HG03442 (cell line): Measurements from ENCODE around the gene SCRN1.
"Not testable (repeated sequence)": the region's sequence is repeated elsewhere in the genome, so short reads cannot be mapped to it uniquely, and the experiment has no call there.

Experiments used
- ATAC-seq: cut with Tn5 transposase; IDR thresholded peaks from one replicate; pipeline ENCODE4 v1.9.1; 2021; ENCODE audit warnings: mild to moderate bottlenecking, moderate library complexity; ENCODE audit not compliant: unreplicated experiment

SCRN1 gene

DNA sequence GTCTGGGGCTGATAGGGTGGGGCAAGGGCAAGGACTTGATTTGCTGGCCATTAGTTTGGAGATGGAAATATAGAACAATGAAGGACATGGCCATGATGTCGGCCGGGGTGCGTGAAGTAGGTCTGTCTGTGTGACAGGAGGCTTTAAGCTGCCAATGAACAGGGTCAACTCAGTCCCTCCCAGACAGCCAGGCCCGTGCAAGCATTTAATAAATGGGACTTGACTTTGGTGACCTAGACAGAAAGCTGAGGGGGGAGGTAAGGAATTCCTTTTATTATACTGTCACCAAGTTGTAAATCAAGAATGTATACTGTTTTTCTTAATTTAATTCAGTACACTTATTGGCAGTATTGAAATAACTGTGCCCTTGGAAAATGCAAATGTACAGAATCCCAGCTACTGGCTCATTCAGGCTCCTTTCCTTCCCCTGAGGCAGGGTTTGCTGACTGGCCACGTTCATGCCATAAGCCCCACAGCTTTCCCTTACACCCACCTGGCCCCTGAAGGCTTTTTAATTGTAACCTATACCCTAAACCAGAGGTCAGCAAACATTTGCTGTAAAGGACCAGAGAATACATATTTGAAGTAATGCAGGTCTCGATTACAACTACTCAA is 96.1 kb downstream of the SCRN1 start:
- no peak for ATAC-seq

DNA sequence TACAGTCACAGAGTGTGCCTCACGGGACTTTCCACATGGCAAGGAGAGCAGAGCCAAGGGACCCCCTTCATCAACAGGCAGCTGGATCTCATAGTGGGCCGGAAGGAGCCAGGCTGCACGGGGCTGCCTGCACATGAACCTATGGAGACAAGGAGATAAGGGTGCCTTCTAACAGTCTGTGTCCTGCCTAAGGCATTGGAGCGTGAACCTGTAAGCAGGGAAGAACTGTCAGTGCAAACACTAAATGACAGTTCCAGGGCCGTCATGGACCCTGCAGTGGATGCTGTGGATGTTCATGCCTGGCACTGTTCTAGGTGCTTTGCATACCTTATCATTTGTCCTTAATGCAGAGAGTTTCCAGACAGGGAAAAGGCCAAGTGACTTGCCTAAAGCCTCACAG is 97.4 kb downstream of the SCRN1 start:
- no peak for ATAC-seq

DNA sequence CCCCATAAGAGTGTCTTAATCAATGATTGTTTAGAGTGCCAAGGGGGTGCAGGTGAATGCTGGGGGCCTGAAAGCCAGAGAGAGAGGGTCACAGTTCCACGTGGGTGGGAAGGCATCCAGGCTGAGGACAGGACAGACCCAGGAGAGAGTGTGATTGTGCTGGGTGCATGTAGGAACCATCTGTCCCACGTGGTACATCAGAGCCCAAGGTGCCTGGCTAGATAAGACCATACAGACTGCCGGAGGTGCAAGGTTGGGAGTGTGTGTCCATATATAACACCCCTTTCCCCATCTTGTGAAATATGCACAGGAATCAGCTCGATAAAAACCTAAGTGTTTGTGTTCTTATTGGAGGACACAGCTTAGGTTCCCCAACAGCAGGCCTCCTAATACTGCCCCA is 97.8 kb downstream of the SCRN1 start:
- ATAC-seq = no peak

DNA sequence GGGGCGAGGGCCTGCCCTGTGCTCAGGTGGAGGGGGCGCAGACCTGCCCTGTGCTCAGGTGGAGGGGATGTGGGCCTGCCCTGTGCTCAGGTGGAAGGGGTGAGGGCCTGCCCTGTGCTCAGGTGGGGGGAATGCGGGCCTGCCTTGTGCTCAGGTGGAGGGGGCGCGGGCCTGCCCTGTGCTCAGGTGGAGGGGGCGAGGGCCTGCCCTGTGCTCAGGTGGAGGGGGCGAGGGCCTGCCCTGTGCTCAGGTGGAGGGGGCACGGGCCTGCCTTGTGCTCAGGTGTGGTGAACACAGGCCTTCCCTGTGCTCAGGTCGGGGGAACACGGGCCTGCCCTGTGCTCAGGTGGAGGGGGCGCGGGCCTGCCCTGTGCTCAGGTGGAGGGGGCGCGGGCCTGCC is 98.8 kb downstream of the SCRN1 start:
- not testable (repeated sequence) for ATAC-seq

DNA sequence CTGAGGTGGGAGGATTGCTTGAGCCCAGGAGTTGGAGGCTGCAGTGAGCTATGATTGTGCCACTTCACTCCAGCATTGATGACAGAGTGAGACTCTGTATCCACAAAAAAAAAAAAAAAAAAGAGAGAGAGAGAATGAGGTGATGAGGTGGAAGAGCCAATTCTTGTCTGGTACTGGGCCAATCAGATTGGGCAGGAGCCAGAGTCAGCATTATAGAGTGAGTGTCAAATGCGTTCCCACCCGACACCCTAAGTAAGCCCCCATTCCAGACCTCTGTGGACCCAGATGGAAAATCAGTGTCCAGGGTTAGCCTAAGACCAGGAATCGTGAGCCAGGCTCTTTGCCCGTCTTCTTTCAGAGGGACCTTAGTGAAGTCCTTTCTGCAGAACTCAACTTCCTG is 99.3 kb downstream of the SCRN1 start:
- ATAC-seq = no peak

DNA sequence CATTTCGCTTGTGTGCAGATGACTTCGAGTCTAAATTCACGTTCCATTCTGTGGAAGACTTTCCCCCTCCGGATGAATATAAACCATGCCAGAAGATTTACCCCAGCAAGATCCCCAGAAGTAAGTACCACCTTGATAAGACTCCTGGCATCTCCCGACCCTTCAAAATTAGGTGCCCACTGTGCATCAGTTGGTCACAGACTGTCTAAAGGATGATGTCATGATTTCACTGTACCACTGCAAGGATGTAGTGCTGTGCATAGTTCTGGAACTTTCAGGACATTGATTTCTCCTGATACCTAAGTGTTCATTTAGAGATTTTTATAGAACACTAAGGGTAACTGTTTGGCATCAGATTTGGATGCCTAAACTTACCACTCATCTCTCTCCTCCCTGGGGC is 100.3 kb downstream of the SCRN1 start:
- ATAC-seq = no peak

DNA sequence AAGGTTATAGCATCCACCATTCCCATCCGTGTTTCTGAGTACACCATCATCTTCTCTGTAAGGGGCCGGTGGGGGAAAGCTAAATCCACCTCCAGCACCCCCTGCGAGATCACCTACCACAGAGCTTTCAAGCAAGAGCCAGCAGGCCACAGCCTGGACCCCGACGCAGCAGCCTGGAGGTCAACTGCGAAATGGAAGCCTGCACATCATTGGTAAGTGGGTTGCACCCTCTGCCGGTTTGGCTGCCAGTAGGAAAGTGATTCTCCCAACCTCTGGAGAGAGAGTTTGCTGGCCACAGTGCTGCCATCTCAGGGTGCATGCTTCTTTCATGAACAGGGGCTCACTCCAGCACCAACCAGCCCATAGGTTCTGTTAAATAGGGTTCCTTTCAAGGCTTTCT is 101.6 kb downstream of the SCRN1 start:
- ATAC-seq = no peak

DNA sequence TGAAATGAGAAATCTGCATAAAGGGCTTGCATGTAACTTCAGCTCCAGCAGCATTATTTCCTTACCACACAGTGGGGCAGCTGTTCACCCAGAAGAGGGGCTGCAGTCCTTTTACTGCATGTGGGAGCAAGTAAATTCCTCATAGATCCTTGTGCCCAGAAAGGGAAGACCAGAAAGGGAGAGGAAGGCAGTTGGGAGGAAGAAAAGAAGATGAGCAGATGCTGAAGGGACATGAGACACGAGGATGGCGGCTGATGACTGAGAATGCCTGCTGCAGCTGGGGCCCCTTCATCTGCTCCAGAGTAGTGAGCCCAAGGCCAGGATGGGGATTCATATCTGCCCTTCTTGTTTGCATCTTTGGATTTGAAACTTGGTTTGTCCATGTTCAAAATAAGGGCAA is 102.8 kb downstream of the SCRN1 start:
- ATAC-seq = no peak

DNA sequence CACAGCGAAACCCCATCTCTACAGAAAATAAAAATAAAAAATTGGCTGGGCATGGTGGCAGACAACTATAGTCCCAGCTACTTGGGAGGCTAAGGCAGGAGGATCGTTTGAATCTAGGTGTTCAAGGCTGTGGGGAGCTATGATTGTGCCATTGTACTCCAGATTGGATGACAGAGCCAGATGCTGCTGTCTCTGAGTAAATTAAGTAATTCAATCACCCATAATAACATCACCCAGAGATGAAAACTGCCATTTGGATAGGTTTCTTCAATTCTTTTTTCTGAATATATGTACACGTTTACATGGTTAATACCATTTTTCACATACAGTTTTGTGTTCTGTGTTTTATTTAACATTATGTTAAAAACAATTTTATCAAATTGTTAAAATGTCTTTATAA is 104.0 kb downstream of the SCRN1 start:
- ATAC-seq = no peak

DNA sequence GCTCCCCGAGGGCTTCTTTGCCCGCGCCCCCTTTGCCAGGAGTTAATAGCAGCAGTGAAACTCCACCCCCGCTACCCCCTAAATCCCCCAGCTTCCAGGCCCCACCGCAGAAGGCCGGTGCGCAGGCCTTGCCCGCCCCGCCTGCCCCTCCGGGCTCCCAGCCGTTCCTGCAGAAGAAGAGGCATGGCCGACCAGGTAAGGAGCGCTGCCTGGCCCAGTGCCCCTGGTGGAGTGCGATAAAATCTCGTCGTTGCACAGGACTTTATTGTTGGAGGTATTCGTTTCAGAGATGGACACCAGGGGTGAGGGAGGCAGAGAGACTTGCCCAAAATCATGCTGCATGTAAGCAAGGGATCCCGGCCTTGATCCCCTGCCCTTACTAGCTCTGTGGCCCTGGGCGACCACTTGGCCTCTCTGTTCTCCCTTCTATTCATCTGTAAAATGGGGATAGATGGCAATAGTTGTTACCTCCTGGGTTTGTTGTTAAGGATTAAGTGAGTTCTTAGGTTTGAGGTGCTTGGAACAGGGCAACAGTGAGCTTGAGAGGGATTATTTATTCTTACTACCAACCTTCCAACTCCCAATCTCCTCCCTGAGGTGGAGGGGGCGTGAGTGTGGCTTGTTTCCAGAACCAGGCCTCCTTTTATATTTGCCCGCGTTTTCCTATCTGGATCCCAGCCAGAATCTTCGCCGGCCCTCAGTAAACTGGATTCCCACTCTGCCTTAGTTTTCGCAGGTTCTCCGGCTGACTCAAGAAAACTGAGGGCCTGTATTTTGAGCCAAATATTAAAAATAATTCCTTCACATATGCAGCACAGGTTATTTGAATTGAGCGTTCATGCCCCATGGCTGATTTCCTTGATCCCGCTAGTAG is 105.0 kb downstream of the SCRN1 start:
- no peak for ATAC-seq

DNA sequence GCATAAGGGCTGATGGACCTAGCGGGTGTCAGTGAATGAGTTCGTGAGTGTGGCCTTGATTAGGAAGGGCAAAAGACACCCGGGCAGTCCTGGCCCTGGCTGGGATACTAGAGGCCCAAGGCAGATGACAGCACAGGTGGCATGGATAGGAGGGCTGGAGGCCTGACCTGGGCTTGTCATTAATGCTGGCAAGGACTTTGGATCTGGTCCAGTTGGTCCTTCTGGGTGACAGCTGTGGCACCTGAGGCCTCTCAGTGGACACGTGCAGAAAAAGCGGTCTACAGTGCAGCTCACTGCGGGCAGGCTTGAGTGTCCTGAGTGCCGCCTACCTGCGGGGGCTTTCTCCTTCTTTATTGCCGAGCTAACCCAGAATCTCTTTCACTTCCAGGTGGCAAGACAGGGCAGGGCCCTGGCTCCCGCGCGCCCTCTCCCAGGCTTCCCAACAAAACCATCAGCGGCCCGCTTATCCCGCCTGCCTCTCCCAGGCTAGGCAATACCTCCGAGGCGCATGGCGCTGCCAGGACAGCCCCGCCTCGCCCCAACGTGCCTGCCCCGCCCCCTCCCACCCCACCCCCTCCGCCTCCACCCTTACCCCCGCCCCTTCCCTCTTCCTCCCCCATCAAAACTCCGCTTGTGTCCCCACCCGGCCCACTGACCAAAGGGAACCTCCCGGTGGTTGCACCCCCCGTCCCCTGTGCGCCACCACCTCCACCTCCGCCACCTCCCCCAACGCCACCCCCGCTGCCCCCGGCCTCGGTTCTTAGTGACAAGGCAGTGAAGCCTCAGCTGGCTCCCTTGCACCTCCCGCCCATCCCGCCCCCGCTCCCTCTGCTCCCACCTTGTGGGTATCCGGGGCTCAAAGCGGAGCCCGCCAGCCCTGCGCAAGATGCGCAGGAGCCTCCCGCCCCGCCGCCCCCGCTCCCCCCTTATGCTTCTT is 105.9 kb downstream of the SCRN1 start:
- no peak for ATAC-seq

DNA sequence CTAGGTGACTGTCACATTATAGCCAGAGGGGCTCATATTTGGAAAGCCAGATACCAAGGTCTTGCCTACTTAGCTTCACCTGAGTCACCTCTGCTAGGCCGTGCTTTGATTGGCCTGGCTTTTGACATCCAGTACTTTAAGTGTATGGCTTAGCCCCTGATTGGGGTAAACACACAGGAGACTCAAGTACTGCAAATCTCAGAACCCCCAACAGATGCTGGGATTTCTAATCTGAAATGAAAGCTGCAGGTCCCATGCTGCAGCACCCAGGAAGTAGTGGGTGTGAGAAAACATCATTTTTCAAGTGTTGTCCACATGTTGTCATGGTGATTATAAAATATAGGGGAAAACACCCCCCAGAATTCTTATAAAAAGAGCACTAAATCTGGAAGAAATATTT is 107.1 kb downstream of the SCRN1 start:
- no peak for ATAC-seq

DNA sequence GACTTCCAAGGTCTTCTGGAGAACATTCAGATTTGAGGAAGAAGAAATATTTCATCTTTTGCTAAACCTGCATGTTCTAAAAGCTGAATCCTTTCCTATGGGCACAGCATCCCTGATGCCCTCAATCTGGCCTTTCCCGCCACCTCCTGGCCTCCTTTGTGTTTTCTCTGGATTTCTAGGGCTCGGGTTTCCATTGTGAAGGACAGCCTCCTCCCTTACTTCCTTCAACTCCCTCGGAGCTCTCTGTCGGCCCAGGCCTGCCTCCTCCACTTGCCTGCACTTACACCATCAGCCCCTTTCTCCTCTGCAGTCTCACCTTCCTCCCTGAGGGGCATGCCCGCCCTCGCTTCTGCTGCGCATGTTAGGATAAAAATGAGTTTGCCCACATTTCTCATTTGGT is 107.9 kb downstream of the SCRN1 start:
- no peak for ATAC-seq

DNA sequence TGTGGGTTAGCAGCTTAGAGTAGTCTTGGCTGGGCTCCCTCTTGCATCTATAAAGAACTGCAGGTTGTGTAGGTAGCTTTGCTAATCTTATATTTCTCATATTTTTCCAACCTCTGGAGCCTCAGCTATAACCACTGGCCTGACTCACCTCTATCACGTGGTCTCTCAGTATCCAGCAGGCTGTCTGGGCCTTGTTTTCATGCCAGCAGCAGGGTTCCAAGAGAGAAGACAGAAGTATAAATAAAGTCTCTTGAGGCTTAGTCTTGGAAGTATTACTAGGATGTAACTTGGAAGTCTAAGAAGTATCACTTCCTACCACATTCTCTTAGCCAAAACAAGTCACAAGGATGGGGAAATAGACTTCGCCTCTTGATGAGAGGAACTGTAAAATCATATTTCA is 110.0 kb downstream of the SCRN1 start:
- ATAC-seq = no peak

DNA sequence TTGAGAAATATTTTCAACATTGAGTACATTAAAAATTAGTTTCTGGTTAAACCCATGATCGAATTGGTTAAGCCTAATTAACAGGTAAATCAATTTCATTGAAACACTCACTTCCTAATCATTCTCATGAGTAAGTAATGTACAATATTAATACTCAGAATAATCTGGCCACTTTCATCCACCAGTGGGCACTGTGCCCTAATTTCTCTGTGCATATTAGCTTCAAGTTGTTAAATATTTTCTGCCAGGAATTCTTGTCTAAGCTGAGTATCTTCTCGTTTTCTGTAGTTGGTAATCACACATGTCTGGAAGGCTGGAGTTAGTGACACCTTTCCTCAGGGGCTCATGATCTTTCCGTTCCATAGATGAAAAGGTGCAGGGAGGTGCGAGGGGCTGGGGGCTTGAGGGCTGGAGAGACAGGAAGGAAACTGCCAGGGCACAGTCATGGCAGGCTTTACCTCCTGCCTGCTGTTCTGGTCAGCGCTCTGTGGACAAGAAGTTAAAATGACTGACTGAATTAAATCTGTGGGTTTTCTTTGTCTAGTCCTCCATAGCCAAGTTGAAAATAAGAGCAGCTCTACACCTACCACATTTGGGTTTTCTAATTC is 111.4 kb downstream of the SCRN1 start:
- ATAC-seq = no peak

DNA sequence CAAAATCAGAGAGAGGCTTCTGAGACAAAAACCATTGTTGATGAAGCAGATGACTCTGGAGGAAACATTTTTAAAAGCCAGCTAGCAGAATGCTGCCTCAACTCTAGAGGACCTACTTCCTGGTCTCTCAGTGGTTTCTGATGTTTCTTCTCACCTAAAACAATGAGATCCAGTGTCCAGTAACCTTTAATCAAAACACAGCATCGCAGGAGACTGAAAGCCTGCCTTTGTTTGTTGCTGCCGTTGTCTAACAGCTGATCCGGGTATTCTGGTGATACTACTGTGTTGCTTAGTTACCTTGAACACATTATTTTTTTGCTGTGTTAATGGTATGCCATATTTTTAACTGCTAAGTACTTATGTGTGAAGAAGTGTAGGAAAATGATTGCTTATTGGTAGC is 112.4 kb downstream of the SCRN1 start:
- ATAC-seq = no peak

DNA sequence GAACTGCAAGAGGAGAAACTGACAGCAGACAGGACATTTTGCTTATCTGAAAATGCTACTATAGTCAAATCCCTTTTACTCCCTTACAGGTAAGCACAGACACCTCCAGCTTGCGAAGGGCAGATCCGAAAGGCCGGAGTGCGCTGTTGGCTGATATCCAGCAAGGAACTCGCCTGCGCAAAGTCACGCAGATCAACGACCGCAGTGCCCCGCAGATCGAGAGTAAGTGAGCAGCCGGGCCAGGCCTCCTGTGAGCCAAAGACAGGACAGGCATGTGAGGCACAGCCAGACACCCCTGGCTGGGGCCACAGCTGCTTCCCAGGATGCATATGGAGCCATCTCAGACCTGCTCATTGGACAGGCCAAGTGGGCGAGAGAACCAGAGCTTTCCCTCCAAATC is 113.9 kb downstream of the SCRN1 start:
- no peak for ATAC-seq

DNA sequence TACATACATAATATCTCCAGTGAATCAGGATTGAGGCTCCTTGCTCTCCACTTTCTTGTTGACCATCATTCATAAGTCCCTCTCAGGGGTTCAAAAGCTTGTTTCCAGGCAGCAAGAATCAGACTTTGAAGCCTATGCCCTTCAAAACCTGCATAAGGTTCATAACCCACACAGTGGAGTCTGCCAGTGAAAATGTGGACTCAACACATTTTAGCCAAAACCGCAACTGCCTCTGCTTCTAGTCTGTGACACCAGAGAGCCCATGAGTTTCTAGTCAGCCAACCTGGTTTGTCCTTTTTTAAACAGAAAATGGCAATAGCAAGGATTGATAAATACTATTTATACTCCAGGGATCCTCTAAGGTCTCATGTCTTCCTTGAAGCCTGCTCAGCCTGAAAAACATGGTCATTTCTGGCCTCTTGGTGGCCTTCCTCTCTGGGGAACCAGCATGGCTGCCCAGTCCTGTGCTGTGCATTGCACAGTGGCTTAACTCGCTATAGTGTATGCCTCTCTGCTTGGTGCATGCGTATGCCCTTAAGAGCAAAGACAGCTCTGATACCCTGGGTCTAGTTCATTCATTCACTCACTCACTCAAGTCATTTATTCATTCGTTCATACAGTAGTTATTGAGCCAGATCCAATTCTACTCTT is 115.8 kb downstream of the SCRN1 start:
- no peak for ATAC-seq

DNA sequence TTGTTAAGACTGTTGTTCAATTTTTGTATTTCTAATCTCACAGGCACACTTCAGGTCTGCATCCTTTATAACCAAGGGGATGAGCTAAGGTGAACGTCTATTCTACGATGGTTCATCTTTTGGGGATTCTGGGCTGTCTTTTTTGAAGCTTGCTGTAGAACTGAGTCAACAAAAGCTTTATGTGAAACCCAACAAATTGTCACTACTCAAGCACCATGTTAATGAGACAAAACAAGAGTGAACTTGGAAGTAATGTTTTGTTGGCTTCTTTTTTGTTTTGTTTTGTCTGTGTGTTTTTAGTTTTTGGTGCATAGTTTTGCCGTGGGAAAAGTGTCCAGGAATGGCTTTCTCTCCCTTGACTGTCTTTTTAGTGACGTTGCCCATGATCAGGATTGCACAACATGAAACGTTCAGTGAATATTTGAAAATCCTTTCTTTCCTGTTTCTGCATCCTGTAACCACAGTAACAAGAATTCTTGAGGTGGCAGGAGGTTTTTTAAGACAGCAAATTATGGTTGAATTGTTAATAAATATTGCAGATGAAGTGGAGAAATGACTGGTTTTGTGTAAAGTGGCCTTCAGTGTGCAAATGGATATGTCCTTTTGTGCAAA is 117.7 kb downstream of the SCRN1 start:
- no peak for ATAC-seq
